ENCODE results near the gene MEMO1. TPM values are rescaled to one million over a fixed set of nuclear protein-coding genes. Genes with fewer than 3 reads are reported as not detected.
"Not testable (repeated sequence)": the region's sequence is repeated elsewhere in the genome, so short reads cannot be mapped to it uniquely, and the experiment has no call there.

Gene MEMO1
- total RNA-seq = 10 to 100 TPM; 20.1 to 73.3 (median 53.0) TPM
- polyA plus RNA-seq = 10 to 100 TPM; 41.6 to 94.8 TPM
- long read RNA-seq, donor 1, full-length matches to known transcripts = 54 of 67 reads
- long read RNA-seq, donor 1, partial matches to known transcripts = 2 of 67 reads
- long read RNA-seq, donor 1, other reads (novel, unspliced or antisense) = 11 of 67 reads
- long read RNA-seq, donor 2, full-length matches to known transcripts = 110 of 143 reads
- long read RNA-seq, donor 2, partial matches to known transcripts = 7 of 143 reads
- long read RNA-seq, donor 2, other reads (novel, unspliced or antisense) = 26 of 143 reads
- long read RNA-seq, donor 3, full-length matches to known transcripts = 58 of 76 reads
- long read RNA-seq, donor 3, partial matches to known transcripts = 1 of 76 reads
- long read RNA-seq, donor 3, other reads (novel, unspliced or antisense) = 17 of 76 reads

GRCh38 chr2:32010670-32011484 is at the start of gene MEMO1:
Gene MEMO1 (minus strand): TSS chr2:32011008. CDS start chr2:32010247, 761 bp downstream.
- ATAC-seq = peak; percentile 90 to 94 (median 92)
- intact Hi-C loops (cut with DNase I) = loop anchor here in 7 of 10 donors (1.0 to 10.0 kb wide), 9 partner anchors 51 to 346 kb away; partner anchors contain the start of genes SPAST (in 5 of the 7), BIRC6 (in 1 of the 7) and SLC30A6 (in 1 of the 7)
- H3K9me3 ChIP-seq = no peaks in the 10 kb centered on the region
- no peaks in the 10 kb centered on the region for H3K27me3 ChIP-seq
- H3K4me3 ChIP-seq = peak within 1 kb of the TSS; percentile 28 to 98 (median 88)
- WGBS, 4 donors = 1% methylated on average over 10 to 54 of the region's 57 CpGs
- DNase-seq = peak; percentile 95 to 97 (median 96)
- peaks cover 0 to 15% (median 3%) of the 10 kb centered on the region in 9 donors for H3K36me3 ChIP-seq
- TF ChIP-seq POLR2A (IDR thresholded peaks at IDR 0.05) = peak in 1 of 2 donors; percentile 73
- TF ChIP-seq, protein P1, sequence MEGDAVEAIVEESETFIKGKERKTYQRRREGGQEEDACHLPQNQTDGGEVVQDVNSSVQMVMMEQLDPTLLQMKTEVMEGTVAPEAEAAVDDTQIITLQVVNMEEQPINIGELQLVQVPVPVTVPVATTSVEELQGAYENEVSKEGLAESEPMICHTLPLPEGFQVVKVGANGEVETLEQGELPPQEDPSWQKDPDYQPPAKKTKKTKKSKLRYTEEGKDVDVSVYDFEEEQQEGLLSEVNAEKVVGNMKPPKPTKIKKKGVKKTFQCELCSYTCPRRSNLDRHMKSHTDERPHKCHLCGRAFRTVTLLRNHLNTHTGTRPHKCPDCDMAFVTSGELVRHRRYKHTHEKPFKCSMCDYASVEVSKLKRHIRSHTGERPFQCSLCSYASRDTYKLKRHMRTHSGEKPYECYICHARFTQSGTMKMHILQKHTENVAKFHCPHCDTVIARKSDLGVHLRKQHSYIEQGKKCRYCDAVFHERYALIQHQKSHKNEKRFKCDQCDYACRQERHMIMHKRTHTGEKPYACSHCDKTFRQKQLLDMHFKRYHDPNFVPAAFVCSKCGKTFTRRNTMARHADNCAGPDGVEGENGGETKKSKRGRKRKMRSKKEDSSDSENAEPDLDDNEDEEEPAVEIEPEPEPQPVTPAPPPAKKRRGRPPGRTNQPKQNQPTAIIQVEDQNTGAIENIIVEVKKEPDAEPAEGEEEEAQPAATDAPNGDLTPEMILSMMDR (IDR thresholded peaks at IDR 0.05) = no peak
- peak within 1 kb of the TSS; percentile 90 to 99 (median 94) for H3K27ac ChIP-seq
- H3K4me1 ChIP-seq = peaks cover 0 to 47% (median 26%) of the 10 kb centered on the region in 12 donors

DNA sequence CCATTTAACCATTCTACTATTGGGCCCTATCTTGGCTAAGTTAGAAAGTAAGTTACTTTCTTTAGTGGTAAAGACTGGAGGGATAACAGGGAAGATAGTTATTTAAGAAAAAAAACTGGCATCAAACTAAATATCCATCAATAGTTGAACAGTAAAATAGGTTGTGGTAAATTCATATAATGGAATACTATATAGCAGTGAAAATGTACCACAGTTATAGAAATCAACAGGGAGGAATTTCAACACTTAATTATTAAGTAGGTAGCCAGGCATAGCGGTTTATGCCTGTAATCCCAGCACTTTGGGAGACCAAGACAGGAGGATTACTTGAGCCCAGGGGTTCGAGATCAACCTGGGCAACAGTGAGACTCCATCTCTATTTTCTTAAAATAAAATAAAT is 49.5 kb upstream of the MEMO1 start:
- ATAC-seq (no peak), DNase-seq (no peak)
- no peaks in the 10 kb centered on the region for H3K27me3 ChIP-seq
- TF ChIP-seq, protein P1 (IDR thresholded peaks at IDR 0.05) = no peak
- TF ChIP-seq POLR2A (IDR thresholded peaks at IDR 0.05) = no peak
- H3K4me3 ChIP-seq = no peak overlapping the region
- intact Hi-C loops (cut with DNase I) = loop anchor here in 4 of 10 donors (5.0 to 10.0 kb wide), 5 partner anchors 45 to 297 kb away; partner anchors contain the start of genes MEMO1 (in 2 of the 4) and BIRC6 (in 1 of the 4)
- H3K36me3 ChIP-seq = no peaks in the 10 kb centered on the region
- H3K4me1 ChIP-seq = peaks cover 0 to 20% (median 9%) of the 10 kb centered on the region in 12 donors
- H3K9me3 ChIP-seq = no peaks in the 10 kb centered on the region
- WGBS, 4 donors = 87 to 94% (median 92%) methylated on average over 2 of the region's 2 CpGs
- H3K27ac ChIP-seq = no peak overlapping the region

- H3K27ac ChIP-seq = no peak overlapping the region
- peaks cover 0 to 9% (median 2%) of the 10 kb centered on the region in 12 donors for H3K4me1 ChIP-seq
- no peaks in the 10 kb centered on the region for H3K27me3 ChIP-seq
- H3K4me3 ChIP-seq = no peak overlapping the region
- intact Hi-C loops (cut with DNase I) = no loop called here
- WGBS, 4 donors = 91 to 100% (median 94%) methylated on average over 2 of the region's 2 CpGs
- ATAC-seq = no peak
- DNase-seq = no peak
- TF ChIP-seq, protein P1 (IDR thresholded peaks at IDR 0.05) = no peak
- TF ChIP-seq POLR2A (IDR thresholded peaks at IDR 0.05) = no peak
- no peaks in the 10 kb centered on the region for H3K36me3 ChIP-seq
- H3K9me3 ChIP-seq = no peaks in the 10 kb centered on the region
These were observed 47.3 kb upstream of the MEMO1 start for GRCh38 chr2:32058130-32058529.

DNA sequence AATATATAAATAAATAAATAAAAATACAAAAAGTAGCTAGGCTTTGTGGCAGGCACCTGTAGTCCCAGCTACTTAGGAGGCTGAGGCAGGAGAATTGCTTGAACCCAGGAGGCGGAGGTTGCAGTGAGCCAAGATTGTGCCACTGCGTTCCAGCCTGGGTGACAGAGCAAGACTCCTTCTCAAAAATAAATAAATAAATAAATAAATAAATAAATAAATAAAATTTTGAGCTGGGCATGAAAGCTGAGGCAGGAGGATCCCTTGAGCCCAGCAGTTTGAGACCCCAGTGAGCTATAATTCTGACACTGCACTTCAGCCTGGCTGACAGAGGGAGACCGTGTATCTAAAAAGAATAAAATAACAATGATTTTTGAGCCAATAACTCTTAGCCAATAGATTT is 43.8 kb upstream of the MEMO1 start:
- not testable (repeated sequence) for ATAC-seq
- WGBS, 4 donors = 62 to 81% (median 71%) methylated on average over 3 of the region's 3 CpGs

More for the DNA sequence above, 43.8 kb upstream of the MEMO1 start:
- DNase-seq; H3K27me3 ChIP-seq; H3K36me3 ChIP-seq; H3K27ac ChIP-seq; H3K4me1 ChIP-seq; H3K4me3 ChIP-seq; H3K9me3 ChIP-seq; intact Hi-C loops (cut with DNase I): not testable (repeated sequence)
